AG09319 (cell line): ENCODE measurements around the gene CFAP43.

Experiments
- DNase-seq: peaks from one replicate; pipeline ENCODE4 v3.0.0-alpha.2; 2010; ENCODE audit warnings: low read depth; ENCODE audit errors: extremely low read depth
- TF ChIP-seq, protein P1 (sequence below): IDR thresholded peaks from 2 replicates; pipeline ENCODE4 v1.5.1; 2011; ENCODE audit warnings: low read depth, mild to moderate bottlenecking, inconsistent platforms, low read length, moderate library complexity

CFAP43 gene

DNA sequence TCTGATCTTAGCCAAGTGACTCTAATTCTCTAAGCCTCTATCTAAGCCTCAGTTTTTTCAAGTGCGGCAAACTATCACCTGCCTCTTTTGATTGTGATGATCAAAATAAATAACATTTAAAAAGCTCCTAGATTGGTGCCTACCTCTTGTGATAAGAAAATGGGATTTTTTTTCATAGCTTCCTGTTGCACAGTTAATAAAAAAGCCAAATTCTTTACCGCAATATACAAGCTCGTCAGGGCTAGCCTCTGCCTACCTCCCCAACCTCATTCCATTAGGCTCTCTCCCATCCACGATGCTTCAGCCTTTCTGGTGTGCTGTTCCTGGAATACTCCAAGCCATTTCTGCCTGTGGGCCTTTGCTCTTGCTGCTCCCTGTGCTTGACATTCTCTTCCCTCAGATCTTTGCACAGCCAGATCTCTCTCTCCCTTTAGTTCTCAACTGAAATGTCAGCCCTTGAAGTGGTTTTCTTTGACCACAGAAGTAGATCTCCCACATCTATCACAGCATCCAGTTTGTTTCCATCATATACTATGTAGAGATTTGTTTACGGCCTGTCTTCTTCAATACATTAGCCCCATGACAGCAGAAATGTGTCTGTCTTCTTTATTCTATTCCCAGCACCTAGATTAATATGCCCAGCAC is 61.4 kb downstream of the CFAP43 start:
- no peak for DNase-seq
- TF ChIP-seq, protein P1, sequence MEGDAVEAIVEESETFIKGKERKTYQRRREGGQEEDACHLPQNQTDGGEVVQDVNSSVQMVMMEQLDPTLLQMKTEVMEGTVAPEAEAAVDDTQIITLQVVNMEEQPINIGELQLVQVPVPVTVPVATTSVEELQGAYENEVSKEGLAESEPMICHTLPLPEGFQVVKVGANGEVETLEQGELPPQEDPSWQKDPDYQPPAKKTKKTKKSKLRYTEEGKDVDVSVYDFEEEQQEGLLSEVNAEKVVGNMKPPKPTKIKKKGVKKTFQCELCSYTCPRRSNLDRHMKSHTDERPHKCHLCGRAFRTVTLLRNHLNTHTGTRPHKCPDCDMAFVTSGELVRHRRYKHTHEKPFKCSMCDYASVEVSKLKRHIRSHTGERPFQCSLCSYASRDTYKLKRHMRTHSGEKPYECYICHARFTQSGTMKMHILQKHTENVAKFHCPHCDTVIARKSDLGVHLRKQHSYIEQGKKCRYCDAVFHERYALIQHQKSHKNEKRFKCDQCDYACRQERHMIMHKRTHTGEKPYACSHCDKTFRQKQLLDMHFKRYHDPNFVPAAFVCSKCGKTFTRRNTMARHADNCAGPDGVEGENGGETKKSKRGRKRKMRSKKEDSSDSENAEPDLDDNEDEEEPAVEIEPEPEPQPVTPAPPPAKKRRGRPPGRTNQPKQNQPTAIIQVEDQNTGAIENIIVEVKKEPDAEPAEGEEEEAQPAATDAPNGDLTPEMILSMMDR: no peak

DNA sequence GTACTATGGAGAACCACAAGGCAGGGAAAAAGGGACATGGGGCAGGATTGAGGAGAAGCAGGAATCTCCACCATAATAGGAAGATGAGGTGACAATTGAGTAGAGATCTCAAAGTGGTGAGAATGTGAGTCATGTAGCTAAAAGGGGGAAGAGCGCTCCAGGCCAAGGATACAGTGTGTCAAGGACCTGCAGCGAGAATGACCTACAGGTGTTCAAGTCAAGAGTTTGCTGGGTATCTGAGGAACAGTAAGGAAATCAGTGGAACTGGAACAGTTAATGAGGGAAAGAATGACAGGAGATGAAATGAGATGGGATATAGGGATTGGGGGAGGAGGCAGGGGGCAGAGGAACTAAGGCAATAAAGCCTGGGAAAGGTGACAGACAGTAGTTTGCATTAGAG is 76.6 kb downstream of the CFAP43 start:
- no peak for DNase-seq
- TF ChIP-seq, protein P1: no peak

DNA sequence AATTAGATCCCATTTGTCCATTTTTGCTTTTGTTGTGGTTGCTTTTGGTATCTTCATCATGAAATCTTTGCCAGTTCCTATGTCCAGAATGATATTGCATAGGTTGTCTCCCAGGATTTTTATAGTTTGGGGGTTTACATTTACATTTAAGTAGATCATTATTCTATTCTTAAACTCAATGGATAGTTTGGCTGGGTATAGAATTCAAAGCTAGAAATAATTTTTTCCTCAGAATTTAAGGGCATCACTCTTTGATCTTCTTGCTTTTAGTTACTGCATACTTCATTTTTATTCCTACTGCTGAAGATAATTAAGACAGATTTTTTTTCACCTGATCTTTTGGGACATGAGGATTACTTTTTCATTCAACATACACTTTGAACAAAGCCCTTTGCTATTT is 80.4 kb downstream of the CFAP43 start:
- no peak for DNase-seq

DNA sequence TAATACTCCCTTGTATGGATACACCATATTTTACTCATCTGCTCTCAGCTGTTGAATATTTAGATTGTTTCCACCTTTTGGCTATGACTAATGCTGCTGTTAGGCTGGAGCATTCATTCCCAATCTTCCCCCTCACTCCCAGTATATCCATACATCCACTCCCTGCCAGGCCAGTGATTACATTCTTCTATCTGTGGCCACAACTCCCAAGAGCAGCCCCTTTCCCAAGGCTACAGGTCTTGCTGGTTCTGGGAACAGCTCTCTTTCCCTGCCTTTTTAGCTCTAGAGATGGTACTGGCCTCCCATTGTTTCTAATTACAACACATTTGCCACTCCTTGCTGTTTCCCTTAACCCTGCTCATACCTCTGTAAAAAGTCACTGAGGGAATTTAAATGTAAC is 82.0 kb downstream of the CFAP43 start:
- DNase-seq: no peak

More for the DNA sequence above, 80.4 kb downstream of the CFAP43 start:
- TF ChIP-seq, protein P1: no peak

DNA sequence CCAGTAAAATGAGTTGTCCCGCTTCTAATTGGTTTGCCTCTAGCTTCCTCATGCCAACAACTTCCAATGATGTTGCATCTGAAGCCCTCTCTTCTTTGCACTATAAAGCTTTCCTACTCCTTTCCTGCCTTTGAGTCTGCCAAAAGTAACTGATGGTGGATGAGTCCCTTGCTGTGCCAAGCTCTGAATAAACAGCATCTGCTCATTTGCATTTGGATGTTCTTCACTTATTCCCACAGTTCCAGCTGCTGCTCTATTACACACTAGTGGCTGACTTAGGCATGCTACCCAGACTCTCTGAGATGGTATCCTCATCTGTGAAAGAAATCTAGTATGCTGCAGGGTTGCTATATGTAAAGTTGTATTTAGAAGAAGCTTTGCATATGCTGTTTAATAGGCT is 85.3 kb downstream of the CFAP43 start:
- TF ChIP-seq, protein P1: no peak
- no peak for DNase-seq

More for the DNA sequence above, 82.0 kb downstream of the CFAP43 start:
- TF ChIP-seq, protein P1: no peak

DNA sequence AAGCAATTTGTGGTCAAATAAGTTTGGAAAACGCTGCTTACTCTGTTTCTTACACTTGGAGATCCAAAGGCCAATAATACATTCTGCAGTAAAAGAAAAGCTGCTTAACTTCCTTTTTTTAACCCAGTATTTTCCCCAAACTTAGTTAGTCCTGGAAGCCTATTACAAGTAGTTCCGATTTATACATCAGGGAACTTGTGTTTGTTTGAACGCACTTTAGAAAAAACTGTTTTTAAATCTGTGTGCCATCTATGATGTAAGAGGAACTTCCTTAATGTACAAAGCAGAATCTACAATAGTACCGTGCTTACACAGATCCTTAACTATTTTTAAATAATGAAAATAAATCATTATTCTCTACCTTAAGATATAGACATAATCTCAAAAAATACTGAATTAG is 87.2 kb downstream of the CFAP43 start:
- TF ChIP-seq, protein P1: no peak
- DNase-seq: no peak

DNA sequence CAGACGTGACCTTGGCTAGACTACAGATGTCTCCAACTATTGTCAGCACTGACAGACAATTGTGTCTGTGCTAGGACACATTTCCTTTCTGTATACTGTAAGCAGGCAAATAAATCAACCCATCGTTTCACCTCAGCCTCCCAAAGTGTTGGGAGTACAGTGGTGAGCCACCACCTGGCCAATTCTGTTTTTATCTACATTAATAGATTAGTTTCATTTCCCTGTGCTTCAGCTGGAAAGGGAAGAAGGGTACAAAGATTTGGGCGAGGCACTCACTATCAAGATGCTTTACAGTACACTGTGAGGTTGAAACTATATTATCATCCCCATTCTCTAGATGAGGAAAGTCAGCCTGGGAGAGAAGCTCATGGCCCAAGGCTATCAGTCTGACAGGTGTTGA is 88.3 kb downstream of the CFAP43 start:
- TF ChIP-seq, protein P1: no peak
- no peak for DNase-seq
